Activated naive CD4-positive, alpha-beta T cell treated with anti-CD3 and anti-CD28 coated beads, Interleukin-2, amount 50 U/mL, for 72 hours (primary cell): ENCODE results near the gene BTBD19. TPM values are rescaled to one million over a fixed set of nuclear protein-coding genes. Genes with fewer than 3 reads are reported as not detected.
"Not testable (repeated sequence)": the region's sequence is repeated elsewhere in the genome, so short reads cannot be mapped to it uniquely, and the experiment has no call there.

Source experiments
- ATAC-seq, 2 donors: fragments of 150-1000 bp; cut with Tn5 transposase; 2 replicates each; pipeline ENCODE4 v1.10.0; 2021; ENCODE audit warnings: mild to moderate bottlenecking in 2 of 2, moderate library complexity in 2 of 2
- DNase-seq, 2 donors: peaks; one replicate each; pipeline ENCODE4 v3.0.0; 2021 to 2022; ENCODE audit warnings: low spot score in 2 of 2
- H3K27ac Mint-ChIP-seq, 2 donors: one replicate each; pipeline ENCODE4 v1.8.0; 2022; ENCODE audit warnings: mild to moderate bottlenecking in 2 of 2, mixed read lengths in 2 of 2
- H3K36me3 Mint-ChIP-seq, 2 donors: one replicate each; pipeline ENCODE4 v1.8.0; 2022; ENCODE audit warnings: mixed read lengths in 2 of 2
- H3K9me3 Mint-ChIP-seq, 2 donors: one replicate each; pipeline ENCODE4 v1.8.0; 2022; ENCODE audit warnings: mixed read lengths in 2 of 2
- total RNA-seq, 2 donors: library from RNA; stranded (reverse); gene quantifications; one replicate each; pipeline ENCODE4 v1.2.3, GENCODE V29; 2022

Gene BTBD19
- total RNA-seq, 2 donors from 2014 or later = 9.7 to 16.7 TPM

- no peak for DNase-seq
- Mint-ChIP-seq H3K9me3 (no peaks in the 10 kb centered on the region), H3K36me3 (peaks cover 13 to 26% of the 10 kb centered on the region in 2 donors), H3K27ac (peak overlapping the region; percentile 99 to 100)
- ATAC-seq = no peak
These were observed 10.9 kb downstream of the BTBD19 start for GRCh38 chr1:44819196-44819607.

GRCh38 chr1:44819608-44820327, 11.4 kb downstream of the BTBD19 start:
- Mint-ChIP-seq H3K27ac (peak overlapping the region; percentile 99 to 100), H3K9me3 (no peaks in the 10 kb centered on the region), H3K36me3 (peaks cover 9 to 23% of the 10 kb centered on the region in 2 donors)
- ATAC-seq = peak; percentile 88 to 91
- peak; percentile 80 to 89 for DNase-seq

- peak in 1 of 2 donors; percentile 0 for ATAC-seq
- Mint-ChIP-seq H3K9me3 (no peaks in the 10 kb centered on the region), H3K27ac (peak overlapping the region; percentile 99 to 100), H3K36me3 (peaks cover under 1 to 15% of the 10 kb centered on the region in 2 donors)
- no peak for DNase-seq
These were observed 12.3 kb downstream of the BTBD19 start for GRCh38 chr1:44820328-44821239.

- Mint-ChIP-seq H3K36me3 (peaks cover 0 to 15% of the 10 kb centered on the region in 2 donors), H3K27ac (peak overlapping the region in 1 of 2 donors; percentile 99), H3K9me3 (no peaks in the 10 kb centered on the region)
- ATAC-seq = no peak
- DNase-seq = no peak
These were observed 13.0 kb downstream of the BTBD19 start for GRCh38 chr1:44821240-44821715.

- DNase-seq (no peak), ATAC-seq (no peak)
- H3K27ac Mint-ChIP-seq = no peak overlapping the region
- H3K9me3 Mint-ChIP-seq = no peaks in the 10 kb centered on the region
- peaks cover 0 to 12% of the 10 kb centered on the region in 2 donors for H3K36me3 Mint-ChIP-seq
These were observed 13.9 kb downstream of the BTBD19 start for GRCh38 chr1:44822131-44822701.

- Mint-ChIP-seq H3K27ac (no peak overlapping the region), H3K36me3 (peaks cover 0 to 4% of the 10 kb centered on the region in 2 donors), H3K9me3 (no peaks in the 10 kb centered on the region)
- DNase-seq = no peak
- ATAC-seq = no peak
These were observed 14.7 kb downstream of the BTBD19 start for GRCh38 chr1:44822981-44823451.

GRCh38 chr1:44824392-44824791, 16.1 kb downstream of the BTBD19 start:
- not testable (repeated sequence) for H3K9me3 Mint-ChIP-seq, H3K27ac Mint-ChIP-seq, H3K36me3 Mint-ChIP-seq, DNase-seq, ATAC-seq

- ATAC-seq (no peak), DNase-seq (no peak)
- H3K9me3 Mint-ChIP-seq = no peaks in the 10 kb centered on the region
- H3K36me3 Mint-ChIP-seq = no peaks in the 10 kb centered on the region
- H3K27ac Mint-ChIP-seq = no peak overlapping the region
These were observed 18.3 kb downstream of the BTBD19 start for GRCh38 chr1:44826375-44827196.

GRCh38 chr1:44827197-44828002, 19.1 kb downstream of the BTBD19 start:
- no peaks in the 10 kb centered on the region for H3K36me3 Mint-ChIP-seq
- peak overlapping the region in 1 of 2 donors; percentile 50 for H3K27ac Mint-ChIP-seq
- no peak for ATAC-seq
- DNase-seq = no peak
- no peaks in the 10 kb centered on the region for H3K9me3 Mint-ChIP-seq

- DNase-seq (no peak), ATAC-seq (no peak)
- H3K9me3 Mint-ChIP-seq = no peaks in the 10 kb centered on the region
- H3K36me3 Mint-ChIP-seq = no peaks in the 10 kb centered on the region
- peak overlapping the region in 1 of 2 donors; percentile 50 for H3K27ac Mint-ChIP-seq
These were observed 19.8 kb downstream of the BTBD19 start for GRCh38 chr1:44828003-44828651.

- H3K27ac Mint-ChIP-seq = no peak overlapping the region
- no peaks in the 10 kb centered on the region for H3K36me3 Mint-ChIP-seq
- H3K9me3 Mint-ChIP-seq = no peaks in the 10 kb centered on the region
- ATAC-seq (no peak), DNase-seq (no peak)
These were observed 20.6 kb downstream of the BTBD19 start for GRCh38 chr1:44828841-44829440.

GRCh38 chr1:44829506-44830384, 21.4 kb downstream of the BTBD19 start:
- no peaks in the 10 kb centered on the region for H3K36me3 Mint-ChIP-seq
- peak overlapping the region in 1 of 2 donors; percentile 49 for H3K27ac Mint-ChIP-seq
- no peak for DNase-seq
- H3K9me3 Mint-ChIP-seq = no peaks in the 10 kb centered on the region
- no peak for ATAC-seq

- no peak for ATAC-seq
- Mint-ChIP-seq H3K27ac (peak overlapping the region in 1 of 2 donors; percentile 49), H3K9me3 (no peaks in the 10 kb centered on the region), H3K36me3 (no peaks in the 10 kb centered on the region)
- no peak for DNase-seq
These were observed 22.6 kb downstream of the BTBD19 start for GRCh38 chr1:44830900-44831304.

- DNase-seq (no peak), ATAC-seq (no peak)
- no peaks in the 10 kb centered on the region for H3K9me3 Mint-ChIP-seq
- H3K36me3 Mint-ChIP-seq = no peaks in the 10 kb centered on the region
- H3K27ac Mint-ChIP-seq = peak overlapping the region in 1 of 2 donors; percentile 49
These were observed 23.2 kb downstream of the BTBD19 start for GRCh38 chr1:44831516-44831915.
